D341Med (cell line): ENCODE data around the gene CPEB2.

Experiments used
- DNase-seq: peaks from one replicate; pipeline ENCODE4 v3.0.0; 2012; ENCODE audit warnings: low spot score

CPEB2 gene

GRCh38 chr4:15010038-15010585, 7.8 kb downstream of the CPEB2 start:
- no peak for DNase-seq

- DNase-seq: no peak
Observed at GRCh38 chr4:15011166-15011565, 8.9 kb downstream of the CPEB2 start.

DNA sequence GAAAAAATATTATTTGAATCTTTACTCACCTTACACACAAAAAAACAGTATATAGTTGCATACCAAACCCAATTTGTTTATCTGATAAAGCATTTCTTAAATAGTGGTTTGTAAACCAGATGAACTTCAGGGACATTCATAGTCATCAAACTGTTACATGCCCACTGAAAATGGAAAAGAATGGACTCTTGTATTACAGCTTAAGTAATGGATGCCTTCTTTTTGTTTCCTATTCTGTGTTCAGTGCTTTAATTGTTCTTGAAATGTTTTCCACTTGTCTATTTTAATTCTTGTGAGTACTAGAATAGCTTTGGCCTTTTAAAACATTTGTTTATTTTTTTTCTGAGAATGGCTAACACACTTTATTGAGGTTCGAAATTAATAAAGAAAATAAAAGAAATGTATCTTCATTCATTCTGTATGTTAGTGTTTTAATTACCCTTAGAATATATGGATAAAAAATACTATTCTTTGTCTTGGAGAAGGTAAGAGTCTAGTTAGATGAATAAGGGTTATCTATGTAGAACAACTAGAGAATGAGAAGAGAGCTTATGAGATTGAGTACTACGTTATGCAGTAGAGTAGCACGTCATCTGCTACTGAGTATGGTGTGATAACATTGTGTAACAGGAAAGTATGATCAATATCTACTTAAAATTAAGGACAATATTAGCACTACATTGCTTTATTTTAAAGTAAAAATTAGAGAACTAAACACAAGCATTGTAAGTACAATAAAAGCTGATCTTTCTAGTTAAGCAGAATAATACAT, 9.9 kb downstream of the CPEB2 start:
- DNase-seq: no peak

- DNase-seq: no peak
Observed at GRCh38 chr4:15013585-15013984, 11.3 kb downstream of the CPEB2 start.

DNA sequence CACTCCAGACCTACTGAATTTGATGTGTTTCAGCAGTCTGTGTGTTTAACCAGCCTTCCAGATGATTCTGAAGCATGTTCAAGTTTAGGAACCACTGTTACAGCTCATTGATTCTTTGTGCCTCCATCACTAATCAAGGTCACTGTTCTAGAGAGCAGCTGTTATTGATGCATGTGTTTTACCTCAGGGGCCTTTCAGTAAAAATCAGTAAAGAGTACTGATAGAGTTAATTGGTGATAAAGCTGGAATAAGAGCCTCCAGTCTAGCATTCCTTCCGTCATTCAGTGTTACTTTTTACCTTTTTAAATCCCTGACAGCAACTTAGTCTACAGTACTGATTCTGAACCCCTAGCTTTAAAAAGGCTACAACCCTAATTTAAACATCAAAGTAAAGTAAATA, 12.9 kb downstream of the CPEB2 start:
- DNase-seq: no peak

- DNase-seq: no peak
Observed at GRCh38 chr4:15018361-15018760, 16.1 kb downstream of the CPEB2 start.

DNA sequence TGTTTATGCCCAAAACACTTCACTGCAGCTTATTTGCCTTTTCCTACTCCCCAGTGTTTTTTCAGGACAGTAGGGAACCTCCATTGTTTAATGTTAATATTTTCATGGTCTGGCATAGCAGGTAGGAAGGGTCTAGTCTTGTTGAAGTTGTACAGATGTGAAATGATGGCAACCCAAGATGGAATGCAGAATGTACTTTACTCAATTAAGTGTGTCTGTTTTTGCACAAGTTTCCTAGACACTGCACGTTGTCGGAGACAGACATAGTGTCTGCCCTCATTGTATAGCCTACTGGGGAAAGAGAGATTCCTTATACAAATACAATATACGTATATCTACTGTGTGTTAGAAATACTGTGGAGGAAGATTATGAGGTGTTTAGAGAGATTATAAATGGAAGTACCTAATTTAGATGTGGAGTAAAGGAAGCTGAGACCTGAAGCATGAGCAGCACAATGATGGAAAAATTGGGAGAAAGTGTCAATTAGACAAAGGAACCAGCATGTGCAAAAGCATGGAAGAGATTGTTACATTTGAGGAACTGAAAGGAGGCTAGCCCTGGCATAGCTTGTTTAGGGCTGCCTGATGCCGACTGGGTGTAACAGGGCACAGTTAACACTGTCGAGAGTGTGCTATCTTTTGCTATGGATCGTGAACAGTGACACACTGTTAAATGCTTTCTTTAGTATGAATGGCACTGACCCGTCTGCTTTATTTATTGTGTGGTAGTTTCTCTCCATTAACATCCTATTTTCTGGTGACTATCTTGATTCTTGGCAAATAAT, 18.4 kb downstream of the CPEB2 start:
- no peak for DNase-seq

DNA sequence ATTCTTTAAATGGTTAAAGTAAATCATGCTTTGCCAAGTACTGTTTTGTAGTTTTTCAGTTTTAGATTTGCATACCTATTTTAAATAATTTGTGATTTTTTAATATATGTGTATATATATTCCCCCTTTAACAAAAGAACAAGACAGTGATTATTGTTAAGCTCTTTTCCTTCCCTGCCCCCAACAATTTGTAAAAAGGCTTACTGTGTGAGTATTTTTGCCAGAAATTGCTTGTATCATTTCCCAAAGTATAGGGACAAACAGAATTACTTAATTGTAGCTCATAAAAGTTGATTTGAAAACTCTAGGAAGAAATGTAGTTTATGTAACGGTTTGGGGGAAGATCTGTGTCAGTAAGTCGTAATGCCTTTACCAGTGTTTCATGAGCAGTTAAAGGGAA, 19.0 kb downstream of the CPEB2 start:
- DNase-seq: no peak

- no peak for DNase-seq
Observed at GRCh38 chr4:15021946-15022345, 19.7 kb downstream of the CPEB2 start.

- no peak for DNase-seq
Observed at GRCh38 chr4:15024386-15024785, 22.1 kb downstream of the CPEB2 start.

DNA sequence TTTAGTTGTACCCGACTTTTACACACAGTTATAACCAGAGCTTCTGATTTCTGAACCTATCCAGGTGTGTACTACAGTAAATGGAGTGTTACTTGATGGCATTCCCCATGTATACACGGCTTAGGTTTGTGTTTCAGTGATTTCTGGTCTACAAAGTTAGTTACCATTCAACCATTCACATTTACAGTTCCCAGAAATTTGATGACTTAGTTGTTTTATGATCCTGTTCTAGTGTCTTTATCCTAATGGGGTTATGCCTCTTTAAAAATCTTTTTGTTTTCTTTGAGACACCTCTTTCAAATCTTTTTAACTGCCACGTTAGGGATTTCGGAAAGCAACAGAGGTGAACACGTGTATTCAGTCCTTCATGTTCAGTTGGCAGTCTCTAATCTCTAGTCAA, 23.4 kb downstream of the CPEB2 start:
- no peak for DNase-seq

DNA sequence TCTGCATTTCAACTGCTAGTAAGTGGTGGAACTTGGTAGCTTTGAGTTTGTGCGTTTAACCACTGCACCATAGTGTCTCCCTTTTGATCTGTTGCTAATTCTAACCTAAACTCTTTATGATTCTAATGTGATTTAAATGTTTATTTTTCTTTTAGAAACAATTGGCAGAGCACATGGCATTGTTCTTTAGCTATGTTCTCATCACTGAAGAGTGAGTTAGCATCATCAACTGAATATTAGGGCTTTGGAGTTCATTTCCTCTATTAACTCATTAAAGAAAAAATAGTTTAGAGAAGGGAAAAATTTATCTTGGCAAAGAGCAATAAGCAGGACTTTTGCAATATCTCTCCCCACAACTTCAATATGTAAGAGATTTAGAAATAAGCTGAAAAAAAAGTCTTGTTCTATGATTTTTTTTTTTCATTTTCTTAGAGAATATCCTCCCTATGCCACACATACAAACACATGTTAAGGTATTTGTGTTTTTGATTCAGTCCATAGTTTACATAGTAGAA, 25.7 kb downstream of the CPEB2 start:
- DNase-seq: no peak

DNA sequence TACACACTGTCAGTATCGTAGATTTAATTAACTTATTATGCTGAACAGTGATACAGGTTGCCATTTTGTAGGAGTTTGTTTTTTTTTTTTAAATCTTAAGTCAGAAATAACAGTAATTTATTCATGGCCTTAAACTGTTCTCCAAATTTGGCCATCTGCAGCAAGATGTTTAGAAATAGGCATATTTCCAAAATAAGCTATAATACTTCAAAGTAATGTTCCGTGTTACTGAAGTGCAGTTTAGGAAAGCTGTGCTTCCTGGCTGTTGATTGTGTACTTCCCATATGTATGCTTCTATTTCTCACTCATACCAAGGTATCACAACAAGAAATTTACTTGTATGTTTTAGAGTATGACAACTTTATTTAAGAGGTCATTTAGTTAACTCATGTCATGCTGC, 28.9 kb downstream of the CPEB2 start:
- no peak for DNase-seq

DNA sequence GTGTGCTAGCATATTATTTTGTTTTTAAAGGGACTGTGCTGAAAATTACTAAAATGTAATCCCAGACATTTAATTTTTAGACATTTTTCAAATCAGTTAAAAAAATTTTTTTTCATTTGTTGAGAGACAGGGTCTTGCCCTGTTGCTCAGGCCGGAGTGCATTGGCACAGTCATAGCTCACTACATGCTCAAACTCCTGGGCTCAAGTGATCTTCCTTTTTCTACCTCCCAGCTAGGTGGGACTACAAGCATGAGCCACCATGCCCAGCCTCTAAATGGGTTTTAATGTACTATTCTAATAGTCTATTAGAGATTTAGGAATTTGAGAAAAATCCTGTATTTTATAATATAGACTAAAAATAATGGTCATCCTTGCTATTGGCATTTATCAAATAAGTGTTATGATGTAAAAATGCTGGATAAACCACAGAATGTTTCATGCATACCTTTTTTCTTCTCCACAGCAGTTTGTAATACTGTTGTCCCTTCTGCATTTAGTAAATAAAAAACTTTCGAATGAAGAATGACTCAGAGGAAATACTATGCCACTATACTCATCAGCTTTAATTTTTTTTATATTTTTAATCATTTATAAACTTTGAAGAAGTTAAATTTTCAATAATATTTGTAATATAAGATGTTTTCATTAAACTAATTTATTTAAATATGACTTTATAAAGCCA, 29.9 kb downstream of the CPEB2 start:
- no peak for DNase-seq

GRCh38 chr4:15034071-15034764, 31.9 kb downstream of the CPEB2 start:
- no peak for DNase-seq

DNA sequence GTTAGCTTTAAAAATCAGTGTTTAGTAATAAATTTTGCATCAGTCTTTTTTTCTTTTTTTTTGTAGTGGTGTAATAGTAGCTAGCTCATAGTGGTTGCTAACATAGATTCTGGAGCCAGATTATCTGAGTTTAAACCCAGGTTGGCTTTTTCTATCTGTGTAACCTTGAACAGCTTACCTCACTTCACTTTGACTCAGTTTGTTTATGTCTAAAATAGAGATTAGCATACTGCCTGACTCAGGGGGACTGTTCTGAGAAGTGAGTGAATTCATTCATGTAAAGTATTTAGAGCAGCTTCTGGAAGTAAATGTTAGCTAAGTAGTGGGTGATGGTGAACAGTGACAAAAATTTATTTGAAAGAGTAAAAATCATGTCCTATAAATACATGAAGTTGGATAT, 32.9 kb downstream of the CPEB2 start:
- DNase-seq: no peak

- DNase-seq: no peak
Observed at GRCh38 chr4:15037923-15038541, 35.8 kb downstream of the CPEB2 start.

- no peak for DNase-seq
Observed at GRCh38 chr4:15040916-15041463, 38.7 kb downstream of the CPEB2 start.

GRCh38 chr4:15042529-15043167, 40.4 kb downstream of the CPEB2 start:
- DNase-seq: no peak

GRCh38 chr4:15043226-15043625, 40.9 kb downstream of the CPEB2 start:
- peak; percentile 15 for DNase-seq

GRCh38 chr4:15043922-15044321, 41.6 kb downstream of the CPEB2 start:
- DNase-seq: no peak
